Measurements from ENCODE around the gene SLC16A5. TPM values are rescaled to one million over a fixed set of nuclear protein-coding genes. Genes with fewer than 3 reads are reported as not detected.
"Not testable (repeated sequence)": the region's sequence is repeated elsewhere in the genome, so short reads cannot be mapped to it uniquely, and the experiment has no call there.

Gene SLC16A5
- total RNA-seq, 1 experiment from 2014 or later: 32.4 TPM

- Mint-ChIP-seq H3K4me3 (peak overlapping the region; percentile 15; the same call in 1 of the 2 replicates), H3K9me3 (no peaks in the 10 kb centered on the region), H3K36me3 (peaks cover 45% of the 10 kb centered on the region), H3K27ac (peak overlapping the region; percentile 93), H3K27me3 (ENCODE audit: low read depth) (no peaks in the 10 kb centered on the region), H3K4me1 (peaks cover 48% of the 10 kb centered on the region)
- ChIA-PET POLR2A (no interaction called here), CTCF (interaction anchor here (0.7 to 3.1 kb wide), 7 partner anchors 30 to 226 kb away, joined by 3 to 10 read pairs (median 3); partner anchors contain the start of gene MRPL58)
- ATAC-seq (no peak; the same call in 1 of the 2 replicates), DNase-seq (ENCODE audit: low spot score) (no peak)
- TF ChIP-seq, protein P1, sequence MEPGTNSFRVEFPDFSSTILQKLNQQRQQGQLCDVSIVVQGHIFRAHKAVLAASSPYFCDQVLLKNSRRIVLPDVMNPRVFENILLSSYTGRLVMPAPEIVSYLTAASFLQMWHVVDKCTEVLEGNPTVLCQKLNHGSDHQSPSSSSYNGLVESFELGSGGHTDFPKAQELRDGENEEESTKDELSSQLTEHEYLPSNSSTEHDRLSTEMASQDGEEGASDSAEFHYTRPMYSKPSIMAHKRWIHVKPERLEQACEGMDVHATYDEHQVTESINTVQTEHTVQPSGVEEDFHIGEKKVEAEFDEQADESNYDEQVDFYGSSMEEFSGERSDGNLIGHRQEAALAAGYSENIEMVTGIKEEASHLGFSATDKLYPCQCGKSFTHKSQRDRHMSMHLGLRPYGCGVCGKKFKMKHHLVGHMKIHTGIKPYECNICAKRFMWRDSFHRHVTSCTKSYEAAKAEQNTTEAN (CRISPR knock-in tag; IDR thresholded peaks at IDR 0.05): no peak
- no peak for TF ChIP-seq ZNF263 (CRISPR knock-in tag; IDR thresholded peaks at IDR 0.05; ENCODE audit: low read depth)
- TF ChIP-seq, protein P2, sequence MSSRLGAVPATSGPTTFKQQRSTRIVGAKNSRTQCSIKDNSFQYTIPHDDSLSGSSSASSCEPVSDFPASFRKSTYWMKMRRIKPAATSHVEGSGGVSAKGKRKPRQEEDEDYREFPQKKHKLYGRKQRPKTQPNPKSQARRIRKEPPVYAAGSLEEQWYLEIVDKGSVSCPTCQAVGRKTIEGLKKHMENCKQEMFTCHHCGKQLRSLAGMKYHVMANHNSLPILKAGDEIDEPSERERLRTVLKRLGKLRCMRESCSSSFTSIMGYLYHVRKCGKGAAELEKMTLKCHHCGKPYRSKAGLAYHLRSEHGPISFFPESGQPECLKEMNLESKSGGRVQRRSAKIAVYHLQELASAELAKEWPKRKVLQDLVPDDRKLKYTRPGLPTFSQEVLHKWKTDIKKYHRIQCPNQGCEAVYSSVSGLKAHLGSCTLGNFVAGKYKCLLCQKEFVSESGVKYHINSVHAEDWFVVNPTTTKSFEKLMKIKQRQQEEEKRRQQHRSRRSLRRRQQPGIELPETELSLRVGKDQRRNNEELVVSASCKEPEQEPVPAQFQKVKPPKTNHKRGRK (CRISPR knock-in tag; IDR thresholded peaks at IDR 0.05; ENCODE audit: borderline replicate concordance): no peak
- TF ChIP-seq, protein P3, sequence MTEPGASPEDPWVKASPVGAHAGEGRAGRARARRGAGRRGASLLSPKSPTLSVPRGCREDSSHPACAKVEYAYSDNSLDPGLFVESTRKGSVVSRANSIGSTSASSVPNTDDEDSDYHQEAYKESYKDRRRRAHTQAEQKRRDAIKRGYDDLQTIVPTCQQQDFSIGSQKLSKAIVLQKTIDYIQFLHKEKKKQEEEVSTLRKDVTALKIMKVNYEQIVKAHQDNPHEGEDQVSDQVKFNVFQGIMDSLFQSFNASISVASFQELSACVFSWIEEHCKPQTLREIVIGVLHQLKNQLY (CRISPR knock-in tag; IDR thresholded peaks at IDR 0.05): no peak
- TF ChIP-seq EMX1 (CRISPR knock-in tag; IDR thresholded peaks at IDR 0.05): no peak
- no peak for TF ChIP-seq NFATC4 (CRISPR knock-in tag; IDR thresholded peaks at IDR 0.05)
- TF ChIP-seq ELF4 (CRISPR knock-in tag; IDR thresholded peaks at IDR 0.05; ENCODE audit: low read depth): no peak
- no peak for TF ChIP-seq ZNF232 (CRISPR knock-in tag; IDR thresholded peaks at IDR 0.05)
- TF ChIP-seq ZNF532 (CRISPR knock-in tag; IDR thresholded peaks at IDR 0.05; ENCODE audit: borderline replicate concordance): no peak
These were observed 46.0 kb upstream of the SLC16A5 start for GRCh38 chr17:75041656-75042280.

- POLR2A ChIA-PET: interaction anchor here (0.6 to 0.7 kb wide), 2 partner anchors 40 to 95 kb away, joined by 3 to 5 read pairs; no protein-coding TSS in a partner anchor
- peak overlapping the region; percentile 95 for H3K27ac Mint-ChIP-seq
These were observed 44.0 kb upstream of the SLC16A5 start for GRCh38 chr17:75043789-75044188.

DNA sequence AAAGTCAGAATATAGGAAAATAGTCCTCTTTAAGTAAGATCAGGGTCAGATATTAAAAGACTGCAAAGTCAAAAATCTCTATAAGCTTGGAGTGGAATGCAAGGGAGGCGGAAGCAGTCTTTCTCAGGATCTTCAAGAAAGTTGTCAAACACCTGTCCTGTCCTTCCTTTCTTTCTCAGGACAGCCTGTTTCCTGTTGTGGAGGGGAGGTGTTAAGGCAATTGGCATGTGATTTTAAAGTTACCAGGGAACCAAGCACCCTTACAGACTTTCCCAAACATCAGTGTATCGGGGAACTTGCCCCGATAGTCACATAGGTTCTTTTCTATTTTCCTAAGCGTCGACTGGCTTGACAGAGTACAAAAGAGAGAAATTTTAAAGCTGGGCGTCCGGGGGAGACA, 43.0 kb upstream of the SLC16A5 start:
- H3K9me3 Mint-ChIP-seq: no peaks in the 10 kb centered on the region
- no peaks in the 10 kb centered on the region for H3K27me3 Mint-ChIP-seq (ENCODE audit: low read depth)
- ATAC-seq (no peak), DNase-seq (ENCODE audit: low spot score) (no peak)
- TF ChIP-seq ZNF671 (CRISPR knock-in tag; IDR thresholded peaks at IDR 0.05) (no peak), ZNF263 (CRISPR knock-in tag; IDR thresholded peaks at IDR 0.05; ENCODE audit: low read depth) (no peak)
- CTCF ChIA-PET: no interaction called here
- peak overlapping the region; percentile 97 for H3K27ac Mint-ChIP-seq
- peaks cover 37% of the 10 kb centered on the region for H3K36me3 Mint-ChIP-seq
- POLR2A ChIA-PET: interaction anchor here (0.6 to 0.8 kb wide), 2 partner anchors 40 to 43 kb away, joined by 3 to 5 read pairs; partner anchors contain the start of gene SLC16A5
- H3K4me3 Mint-ChIP-seq: peak overlapping the region; percentile 98
- H3K4me1 Mint-ChIP-seq: peaks cover 54% of the 10 kb centered on the region

More at GRCh38 chr17:75043789-75044188, 44.0 kb upstream of the SLC16A5 start:
- not testable (repeated sequence) for H3K9me3 Mint-ChIP-seq; DNase-seq (ENCODE audit: low spot score); H3K27me3 Mint-ChIP-seq (ENCODE audit: low read depth); ATAC-seq
- CTCF ChIA-PET: interaction anchor here (0.7 kb wide), 1 partner anchor 279 kb away, joined by 3 read pairs; no protein-coding TSS in a partner anchor
- peaks cover 49% of the 10 kb centered on the region for H3K4me1 Mint-ChIP-seq
- H3K4me3 Mint-ChIP-seq: peak overlapping the region; percentile 49
- H3K36me3 Mint-ChIP-seq: peaks cover 38% of the 10 kb centered on the region

DNA sequence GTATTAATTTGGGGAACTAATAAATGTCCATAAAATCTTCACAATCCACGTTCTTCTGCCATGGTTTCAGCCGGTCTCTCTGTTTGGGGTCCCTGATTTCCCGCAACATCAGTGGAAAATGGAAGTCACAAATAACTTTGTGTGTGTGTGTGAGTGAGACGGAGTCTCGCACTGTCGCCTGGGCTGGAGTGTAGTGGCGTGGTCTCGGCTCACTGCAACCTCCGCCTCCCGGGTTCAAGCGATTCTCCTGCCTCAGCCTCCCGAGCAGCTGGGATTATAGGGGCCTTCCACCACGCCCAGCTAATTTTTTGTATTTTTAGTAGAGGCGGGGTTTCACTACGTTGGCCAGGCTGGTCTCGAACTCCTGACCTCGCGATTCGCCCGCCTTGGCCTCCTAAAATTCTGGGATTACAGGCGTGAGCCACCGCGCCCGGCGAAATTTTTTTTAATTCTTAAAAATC, 41.8 kb upstream of the SLC16A5 start:
- peaks cover 31% of the 10 kb centered on the region for H3K36me3 Mint-ChIP-seq
- H3K4me3 Mint-ChIP-seq: peak overlapping the region; percentile 98
- peak overlapping the region; percentile 96 for H3K27ac Mint-ChIP-seq
- H3K9me3 Mint-ChIP-seq; DNase-seq (ENCODE audit: low spot score); ATAC-seq; H3K27me3 Mint-ChIP-seq (ENCODE audit: low read depth): not testable (repeated sequence)
- H3K4me1 Mint-ChIP-seq: peaks cover 51% of the 10 kb centered on the region
- ChIA-PET POLR2A (interaction anchor here (0.8 to 2.3 kb wide), 4 partner anchors 9 to 86 kb away, joined by 3 to 9 read pairs (median 4); partner anchors contain the start of genes MRPL58 and NT5C), CTCF (interaction anchor here (1.5 to 2.4 kb wide), 4 partner anchors 9 to 225 kb away, joined by 3 to 13 read pairs (median 4); partner anchors contain the start of gene MIF4GD)
